ENCODE measurements around the gene ADPRM. TPM values are rescaled to one million over a fixed set of nuclear protein-coding genes. Genes with fewer than 3 reads are reported as not detected.
A peak's percentile ranks its signal among the peaks of the same experiment; 100 is the strongest.

The ADPRM gene
- total RNA-seq, 1 experiment from 2014 or later = 2.5 TPM

DNA sequence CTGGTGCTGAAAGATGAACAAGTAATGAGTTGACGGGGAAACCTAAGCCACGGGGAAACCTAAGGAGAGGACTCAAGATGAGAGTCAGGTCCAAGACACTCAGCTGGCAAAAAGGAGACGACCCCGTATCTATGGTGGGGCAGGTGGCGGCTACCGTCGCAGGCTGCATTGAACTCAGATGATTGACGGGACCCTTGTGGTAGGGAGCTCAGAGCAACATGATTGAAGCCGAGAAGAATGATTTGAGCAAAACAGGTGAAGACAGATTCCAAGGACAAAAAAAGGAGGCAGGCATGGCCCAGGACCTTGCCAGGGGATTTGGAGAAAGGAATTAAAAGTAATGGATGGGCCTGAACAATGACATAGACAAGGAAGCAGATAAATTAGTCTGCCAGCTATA, 32.8 kb upstream of the ADPRM start:
- BruUV-seq (replicated peaks) = no TSS peak
- Mint-ChIP-seq H3K36me3 (ENCODE audit: insufficient read depth, unreplicated experiment) (no peaks in the 10 kb centered on the region), H3K4me1 (ENCODE audit: low read depth, unreplicated experiment) (no peaks in the 10 kb centered on the region), H3K27me3 (ENCODE audit: insufficient read depth, unreplicated experiment) (no peaks in the 10 kb centered on the region), H3K4me3 (ENCODE audit: unreplicated experiment) (no peak overlapping the region), H3K27ac (ENCODE audit: unreplicated experiment) (no peak overlapping the region), H3K9me3 (ENCODE audit: unreplicated experiment) (no peaks in the 10 kb centered on the region)
- no peak overlapping the region for H3K4me3 ChIP-seq (ENCODE audit: low read depth, low read length)
- no peaks in the 10 kb centered on the region for H3K27me3 ChIP-seq (replicated peaks; ENCODE audit: control insufficient read depth, insufficient read depth, low read length)
- no peak for DNase-seq
- POLR2A ChIA-PET = no interaction called here
- H3K4me1 ChIP-seq = no peaks in the 10 kb centered on the region
- TF ChIP-seq, protein P1, sequence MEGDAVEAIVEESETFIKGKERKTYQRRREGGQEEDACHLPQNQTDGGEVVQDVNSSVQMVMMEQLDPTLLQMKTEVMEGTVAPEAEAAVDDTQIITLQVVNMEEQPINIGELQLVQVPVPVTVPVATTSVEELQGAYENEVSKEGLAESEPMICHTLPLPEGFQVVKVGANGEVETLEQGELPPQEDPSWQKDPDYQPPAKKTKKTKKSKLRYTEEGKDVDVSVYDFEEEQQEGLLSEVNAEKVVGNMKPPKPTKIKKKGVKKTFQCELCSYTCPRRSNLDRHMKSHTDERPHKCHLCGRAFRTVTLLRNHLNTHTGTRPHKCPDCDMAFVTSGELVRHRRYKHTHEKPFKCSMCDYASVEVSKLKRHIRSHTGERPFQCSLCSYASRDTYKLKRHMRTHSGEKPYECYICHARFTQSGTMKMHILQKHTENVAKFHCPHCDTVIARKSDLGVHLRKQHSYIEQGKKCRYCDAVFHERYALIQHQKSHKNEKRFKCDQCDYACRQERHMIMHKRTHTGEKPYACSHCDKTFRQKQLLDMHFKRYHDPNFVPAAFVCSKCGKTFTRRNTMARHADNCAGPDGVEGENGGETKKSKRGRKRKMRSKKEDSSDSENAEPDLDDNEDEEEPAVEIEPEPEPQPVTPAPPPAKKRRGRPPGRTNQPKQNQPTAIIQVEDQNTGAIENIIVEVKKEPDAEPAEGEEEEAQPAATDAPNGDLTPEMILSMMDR (IDR thresholded peaks at IDR 0.05; ENCODE audit: insufficient read depth in 1 of 2, low read depth in 1 of 2, low read length in 1 of 2, severe bottlenecking in 1 of 2, unreplicated experiment in 1 of 2) = no peak
- intact Hi-C loops (cut with micrococcal nuclease; ENCODE audit: unreplicated experiment) = no loop called here
- H3K36me3 ChIP-seq (ENCODE audit: control insufficient read depth, insufficient read depth, low read length) = no peaks in the 10 kb centered on the region
- CTCF ChIA-PET = interaction anchor here (0.6 kb wide), 1 partner anchor 38 kb away, joined by 3 read pairs; no protein-coding TSS in a partner anchor
- H3K9me3 ChIP-seq = no peaks in the 10 kb centered on the region

DNA sequence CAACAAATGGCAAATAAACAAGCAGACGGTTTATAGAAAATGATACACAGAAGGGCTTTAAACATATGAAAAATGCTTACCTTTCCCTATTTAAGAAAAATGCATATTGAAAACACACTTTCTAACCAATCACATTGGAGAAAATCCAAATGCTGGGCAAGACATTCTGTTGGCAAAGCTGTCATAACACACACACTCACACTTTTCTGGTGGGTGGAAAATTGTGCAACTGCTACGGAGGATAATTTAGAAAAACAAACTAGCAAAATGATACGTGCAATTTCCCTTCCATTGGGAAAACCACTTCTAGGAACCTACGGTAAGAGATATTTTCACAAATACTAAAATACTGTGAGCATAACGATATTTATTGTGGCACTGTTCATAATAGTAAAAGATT, 30.5 kb upstream of the ADPRM start:
- H3K27ac Mint-ChIP-seq (ENCODE audit: unreplicated experiment) = no peak overlapping the region
- DNase-seq = no peak
- no peaks in the 10 kb centered on the region for H3K36me3 Mint-ChIP-seq (ENCODE audit: insufficient read depth, unreplicated experiment)
- no peak overlapping the region for H3K4me3 Mint-ChIP-seq (ENCODE audit: unreplicated experiment)
- TF ChIP-seq, protein P1 (IDR thresholded peaks at IDR 0.05; ENCODE audit: insufficient read depth in 1 of 2, low read depth in 1 of 2, low read length in 1 of 2, severe bottlenecking in 1 of 2, unreplicated experiment in 1 of 2) = no peak
- H3K4me1 Mint-ChIP-seq (ENCODE audit: low read depth, unreplicated experiment) = no peaks in the 10 kb centered on the region
- Histone ChIP-seq H3K36me3 (ENCODE audit: control insufficient read depth, insufficient read depth, low read length) (no peaks in the 10 kb centered on the region), H3K27me3 (replicated peaks; ENCODE audit: control insufficient read depth, insufficient read depth, low read length) (no peaks in the 10 kb centered on the region), H3K4me1 (no peaks in the 10 kb centered on the region), H3K4me3 (ENCODE audit: low read depth, low read length) (no peak overlapping the region), H3K9me3 (no peaks in the 10 kb centered on the region)
- ChIA-PET POLR2A (no interaction called here), CTCF (no interaction called here)
- no peaks in the 10 kb centered on the region for H3K27me3 Mint-ChIP-seq (ENCODE audit: insufficient read depth, unreplicated experiment)
- no peaks in the 10 kb centered on the region for H3K9me3 Mint-ChIP-seq (ENCODE audit: unreplicated experiment)
- BruUV-seq (replicated peaks) = no TSS peak
- intact Hi-C loops (cut with micrococcal nuclease; ENCODE audit: unreplicated experiment) = no loop called here

DNA sequence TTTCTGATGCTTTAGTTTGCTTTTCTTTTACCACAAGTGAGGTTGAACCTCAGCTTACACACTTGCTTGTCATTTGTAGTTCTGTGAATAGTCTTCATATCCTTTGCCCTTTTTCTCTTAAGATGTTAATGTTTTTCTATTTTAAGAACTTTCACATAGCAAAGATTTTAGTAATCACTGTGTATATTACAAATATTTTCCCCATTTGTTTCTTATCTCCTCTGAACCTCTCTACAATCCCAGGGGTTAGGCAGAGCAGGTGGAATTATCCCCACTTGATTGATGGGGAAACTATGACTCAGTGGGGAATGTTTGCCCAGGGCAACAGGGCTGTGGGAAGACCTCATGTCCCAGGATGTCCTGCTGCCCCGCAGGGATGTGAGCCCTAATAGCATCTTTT, 28.6 kb upstream of the ADPRM start:
- Mint-ChIP-seq H3K4me3 (ENCODE audit: unreplicated experiment) (no peak overlapping the region), H3K9me3 (ENCODE audit: unreplicated experiment) (no peaks in the 10 kb centered on the region), H3K4me1 (ENCODE audit: low read depth, unreplicated experiment) (no peaks in the 10 kb centered on the region), H3K27me3 (ENCODE audit: insufficient read depth, unreplicated experiment) (no peaks in the 10 kb centered on the region), H3K27ac (ENCODE audit: unreplicated experiment) (no peak overlapping the region), H3K36me3 (ENCODE audit: insufficient read depth, unreplicated experiment) (no peaks in the 10 kb centered on the region)
- BruUV-seq (replicated peaks) = no TSS peak
- Histone ChIP-seq H3K4me3 (ENCODE audit: low read depth, low read length) (no peak overlapping the region), H3K36me3 (ENCODE audit: control insufficient read depth, insufficient read depth, low read length) (no peaks in the 10 kb centered on the region), H3K9me3 (no peaks in the 10 kb centered on the region), H3K4me1 (no peaks in the 10 kb centered on the region), H3K27me3 (replicated peaks; ENCODE audit: control insufficient read depth, insufficient read depth, low read length) (no peaks in the 10 kb centered on the region)
- CTCF ChIA-PET = no interaction called here
- DNase-seq = peak; percentile 10 to 35
- intact Hi-C loops (cut with micrococcal nuclease; ENCODE audit: unreplicated experiment) = no loop called here
- TF ChIP-seq, protein P1 (IDR thresholded peaks at IDR 0.05; ENCODE audit: insufficient read depth in 1 of 2, low read depth in 1 of 2, low read length in 1 of 2, severe bottlenecking in 1 of 2, unreplicated experiment in 1 of 2) = no peak
- POLR2A ChIA-PET = no interaction called here
